NCI-H1105 treated with DMSO at 0.1 percent for 48 hours (cell line): ENCODE measurements around the gene ZMYND8.
"Not testable (repeated sequence)": the region's sequence is repeated elsewhere in the genome, so short reads cannot be mapped to it uniquely, and the experiment has no call there.

Experiments used
- DNase-seq: peaks from one replicate; lab custom pipeline; 2025; lab: John Stamatoyannopoulos, UW

ZMYND8 gene

DNA sequence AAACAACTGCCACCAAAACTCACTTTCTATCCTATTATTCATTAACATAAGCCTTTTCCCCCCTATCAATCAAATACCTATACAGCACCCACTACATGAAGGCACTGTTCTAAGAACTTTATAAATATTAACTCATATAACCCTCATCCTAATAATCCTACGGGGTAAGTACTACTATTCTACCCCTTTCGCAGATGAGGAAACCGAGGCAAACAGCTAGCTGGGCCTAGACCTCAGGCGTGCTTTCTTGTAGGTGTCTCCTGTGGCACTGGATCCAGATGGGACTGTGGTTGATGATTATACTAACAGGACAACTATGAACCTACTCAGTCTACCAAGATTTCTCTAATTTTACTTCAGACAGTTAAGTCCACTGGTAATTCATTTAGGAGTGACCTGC, 131.6 kb downstream of the ZMYND8 start:
- no peak for DNase-seq

DNA sequence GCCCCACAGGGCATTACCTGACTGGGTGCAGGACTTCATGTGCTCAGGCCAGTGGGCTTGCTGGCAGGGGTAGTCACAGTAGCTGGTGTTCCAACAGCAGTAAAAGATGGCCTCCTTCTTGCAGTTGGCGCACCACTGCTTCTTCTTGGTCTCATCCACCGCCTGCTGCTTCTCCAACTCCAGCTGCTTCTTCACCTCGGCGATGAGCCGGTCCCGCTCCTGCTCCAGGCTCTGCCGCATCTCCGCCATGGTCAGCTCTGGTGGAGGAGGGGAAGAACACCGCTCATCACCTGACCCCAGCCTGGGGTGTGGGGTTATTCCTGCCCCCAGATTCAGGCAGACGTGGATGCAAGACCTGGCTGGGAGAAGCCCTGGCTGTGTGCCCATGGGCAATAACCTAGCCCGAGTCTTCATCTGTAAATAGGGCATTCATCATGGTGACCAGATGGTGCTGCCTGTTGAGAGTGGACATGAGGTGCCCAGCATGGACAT, 132.2 kb downstream of the ZMYND8 start:
- DNase-seq: no peak

DNA sequence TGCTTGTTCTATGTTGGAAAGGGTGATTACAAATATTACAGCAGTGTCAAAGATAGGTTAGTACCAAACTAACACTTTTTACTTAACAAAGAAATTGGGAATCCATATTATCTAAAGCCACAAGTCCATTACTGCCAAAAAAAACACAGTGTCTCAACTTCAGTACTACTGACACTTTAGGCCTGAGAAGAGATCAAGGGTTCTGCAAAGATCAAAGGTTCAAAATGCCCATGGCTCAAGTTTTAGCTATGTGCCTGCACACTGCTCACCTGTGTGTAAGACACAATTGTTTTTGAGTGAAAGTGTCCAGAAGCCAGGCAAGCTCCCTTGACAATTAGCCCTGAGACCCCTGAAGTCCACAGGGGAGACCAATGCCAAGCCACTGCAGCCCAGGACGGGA, 132.6 kb downstream of the ZMYND8 start:
- no peak for DNase-seq

DNA sequence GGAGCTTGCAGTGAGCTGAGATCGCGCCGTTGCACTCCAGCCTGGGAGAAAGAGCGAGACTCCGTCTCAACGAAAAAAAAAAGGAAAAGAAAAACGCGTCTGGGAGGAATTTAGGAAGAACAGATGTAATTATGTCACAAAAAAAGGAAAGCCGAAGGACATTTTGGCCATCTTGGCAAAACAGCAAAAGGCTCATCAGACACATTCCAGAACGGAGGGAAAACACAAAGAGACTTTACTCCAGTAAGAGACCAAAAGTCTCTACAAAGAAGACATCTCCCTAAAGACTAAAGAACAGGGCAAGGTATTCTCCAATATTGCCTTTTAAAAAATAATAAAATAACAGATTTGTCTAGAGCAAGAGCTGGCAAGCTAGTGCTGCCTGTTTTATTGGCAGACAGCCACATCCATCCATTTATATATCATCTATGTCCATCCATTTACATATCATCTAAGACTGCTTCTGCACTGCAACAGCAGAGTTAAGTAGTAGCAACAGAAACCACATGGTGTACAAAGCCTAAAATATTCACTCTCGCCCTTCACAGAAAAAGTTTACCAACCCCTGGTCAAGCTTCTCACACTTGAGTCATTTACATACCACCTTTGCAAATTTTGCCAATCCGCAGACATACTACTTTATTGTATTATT, 133.9 kb downstream of the ZMYND8 start:
- no peak for DNase-seq

DNA sequence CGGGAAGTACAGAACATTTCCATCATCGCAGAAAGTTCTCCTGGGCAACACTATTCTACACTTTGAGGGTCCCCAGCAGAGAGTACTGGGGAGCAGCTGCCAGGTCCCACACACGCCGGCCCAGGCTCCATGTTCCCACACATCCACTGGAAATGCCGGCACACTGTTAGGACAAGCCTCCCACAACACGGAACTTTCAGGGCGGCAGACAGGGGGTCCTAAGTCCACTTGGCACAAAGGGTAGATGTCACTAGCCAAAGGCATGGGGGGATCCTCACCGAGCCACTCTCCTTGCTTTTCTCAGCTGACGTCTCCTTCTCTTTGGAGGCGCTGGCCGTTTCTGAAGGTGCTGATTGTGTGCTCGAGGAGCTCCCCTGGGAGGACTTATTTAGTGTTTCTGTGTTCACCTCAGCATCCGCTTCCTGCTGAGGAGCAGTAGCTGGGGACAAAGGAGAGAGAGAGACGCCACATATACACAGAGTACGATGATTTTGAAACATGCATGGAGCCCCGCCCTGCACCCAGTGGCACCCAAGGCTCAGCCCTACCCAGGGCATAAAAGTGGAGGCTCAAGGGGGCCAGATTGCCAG, 135.4 kb downstream of the ZMYND8 start:
- no peak for DNase-seq

DNA sequence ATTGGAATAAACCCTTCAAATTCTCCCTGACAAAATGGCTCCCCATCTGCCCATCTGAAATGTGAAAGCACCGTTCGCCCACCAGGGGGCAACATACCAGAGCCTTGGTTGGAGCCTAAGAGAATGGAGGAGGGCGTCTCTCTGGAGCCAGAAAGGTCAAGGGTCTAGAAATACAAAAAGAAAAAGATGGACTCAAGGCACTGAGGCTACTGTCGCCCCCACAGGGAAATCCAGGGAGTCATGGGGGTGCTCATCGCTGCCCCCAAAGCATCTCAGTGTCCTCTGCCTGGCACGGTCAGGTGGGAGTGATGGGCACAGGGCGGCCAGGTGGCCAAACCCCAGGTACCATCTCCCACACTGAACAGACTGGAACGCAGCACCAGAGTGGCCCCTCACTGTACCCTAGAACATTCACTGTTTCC, 136.3 kb downstream of the ZMYND8 start:
- DNase-seq: peak; percentile 23

DNA sequence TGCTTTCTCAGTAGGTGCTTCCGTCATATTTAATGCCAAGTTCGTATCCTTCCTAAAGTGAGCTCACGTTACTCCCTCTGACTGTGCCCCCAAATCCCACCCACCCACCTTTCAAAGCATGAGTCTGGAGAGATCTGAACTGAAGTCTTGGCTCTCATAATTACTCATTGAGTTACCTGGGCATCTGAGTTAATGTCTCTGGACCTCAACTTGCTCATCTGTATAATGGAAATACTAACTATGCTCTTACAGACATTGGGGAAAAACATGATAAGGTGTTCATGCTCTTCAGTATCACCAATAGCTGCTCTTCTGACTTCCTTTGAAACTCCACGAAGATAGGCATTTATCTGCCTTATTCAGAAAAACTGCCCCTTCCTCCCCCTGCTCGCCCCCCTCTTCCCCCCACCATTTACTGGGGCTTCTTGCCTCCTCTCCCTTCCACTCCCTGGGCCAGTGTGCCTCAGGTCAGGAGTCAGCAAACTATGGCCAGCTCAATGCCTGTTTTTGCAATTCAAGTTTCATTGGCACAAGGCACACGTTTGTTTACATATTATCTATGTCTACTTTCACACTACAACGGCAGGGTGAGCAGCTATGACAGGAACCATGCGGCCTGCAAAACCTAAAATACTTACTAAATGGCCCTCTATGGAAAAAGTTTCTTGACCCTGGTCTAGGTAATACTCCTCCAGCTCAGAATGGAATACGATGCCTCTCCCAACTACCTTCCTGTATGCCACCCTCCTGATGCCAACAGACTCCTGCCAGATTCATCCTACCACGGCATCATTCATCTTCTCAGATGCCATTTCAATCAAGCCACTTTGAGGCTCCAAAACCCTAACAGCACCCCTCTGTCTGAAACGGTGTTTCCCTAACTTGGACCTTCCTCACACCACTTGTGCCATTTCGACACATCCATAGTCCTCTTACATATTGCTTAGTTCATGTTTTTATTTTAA, 138.7 kb downstream of the ZMYND8 start:
- no peak for DNase-seq

DNA sequence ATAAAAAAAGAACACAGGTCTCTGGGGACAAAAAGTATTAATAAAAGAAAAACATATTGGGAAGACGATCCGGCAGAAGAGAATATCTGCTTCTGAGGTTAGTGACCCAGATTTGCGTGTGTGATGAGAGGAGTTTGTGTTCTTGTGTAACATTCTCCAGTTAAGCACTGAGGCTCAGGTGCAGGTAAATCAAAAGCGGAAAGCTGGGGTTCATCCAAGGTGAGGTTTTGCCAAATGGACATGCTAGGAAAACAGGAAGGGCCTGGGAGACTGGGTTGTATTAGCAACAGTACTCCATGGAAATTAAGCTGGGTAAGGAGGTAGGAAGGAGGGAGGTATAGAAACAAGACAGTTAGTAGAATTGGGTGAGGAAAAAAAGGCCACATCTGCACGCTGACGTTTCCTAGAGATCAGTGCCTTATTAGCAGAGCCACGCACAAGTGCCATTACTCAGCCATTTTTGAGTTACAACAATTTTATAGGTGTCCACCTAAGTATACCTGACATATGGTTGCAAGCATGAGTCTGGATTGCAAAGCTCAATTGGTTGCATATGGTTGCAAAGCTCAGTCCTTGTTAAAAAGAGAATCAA, 139.6 kb downstream of the ZMYND8 start:
- DNase-seq: no peak

DNA sequence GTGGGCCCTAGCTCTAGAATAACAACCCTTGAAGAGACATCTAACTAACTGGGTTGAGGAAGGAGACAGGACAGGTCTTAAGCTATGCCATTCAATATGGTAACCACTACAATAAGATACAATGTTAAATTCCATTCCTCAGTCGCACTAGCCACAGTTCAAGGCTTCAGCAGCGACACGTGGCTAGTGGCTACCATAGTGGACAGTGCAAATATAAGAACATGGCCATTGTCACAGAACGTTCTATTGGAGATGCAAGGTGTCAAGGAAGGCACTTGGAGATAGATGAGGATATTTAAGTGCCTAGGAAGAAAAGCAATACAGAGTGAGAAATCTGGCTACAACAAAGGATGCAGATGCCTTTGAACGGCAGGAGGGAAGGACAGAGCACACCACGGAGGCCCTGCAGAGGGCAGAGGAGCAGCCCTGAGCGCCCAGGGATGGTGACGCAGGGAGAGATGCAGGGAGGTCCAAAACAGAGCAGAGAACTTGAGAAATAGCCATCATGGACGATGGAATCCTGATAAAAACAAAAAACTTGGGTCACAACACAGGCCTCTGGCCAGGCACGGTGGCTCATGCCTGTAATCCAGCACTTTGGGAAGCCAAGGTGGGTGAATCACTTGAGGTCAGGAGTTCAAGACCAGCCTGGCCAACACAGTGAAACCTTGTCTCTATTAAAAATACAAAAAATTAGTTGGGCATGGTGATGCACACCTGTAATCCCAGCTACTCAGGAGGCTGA, 140.7 kb downstream of the ZMYND8 start:
- no peak for DNase-seq

DNA sequence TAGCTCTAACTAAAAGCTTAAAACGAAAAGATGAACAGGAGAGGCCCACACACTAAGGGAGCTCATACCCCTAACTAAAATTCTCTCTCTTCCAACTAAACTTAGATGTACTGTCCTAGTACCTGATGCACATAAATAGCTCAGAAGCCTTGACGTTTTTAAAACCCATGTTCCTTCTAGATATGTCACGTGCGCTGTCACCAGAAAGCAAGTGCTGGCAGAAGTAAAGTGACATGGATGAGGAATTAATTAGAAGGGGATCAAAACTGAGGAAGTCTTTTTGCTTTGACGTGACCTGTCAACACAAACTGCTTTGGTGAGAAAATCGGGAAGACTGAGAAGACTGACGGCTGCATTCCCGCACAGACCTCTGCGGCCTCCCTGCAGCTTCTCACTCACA, 142.5 kb downstream of the ZMYND8 start:
- DNase-seq: no peak

DNA sequence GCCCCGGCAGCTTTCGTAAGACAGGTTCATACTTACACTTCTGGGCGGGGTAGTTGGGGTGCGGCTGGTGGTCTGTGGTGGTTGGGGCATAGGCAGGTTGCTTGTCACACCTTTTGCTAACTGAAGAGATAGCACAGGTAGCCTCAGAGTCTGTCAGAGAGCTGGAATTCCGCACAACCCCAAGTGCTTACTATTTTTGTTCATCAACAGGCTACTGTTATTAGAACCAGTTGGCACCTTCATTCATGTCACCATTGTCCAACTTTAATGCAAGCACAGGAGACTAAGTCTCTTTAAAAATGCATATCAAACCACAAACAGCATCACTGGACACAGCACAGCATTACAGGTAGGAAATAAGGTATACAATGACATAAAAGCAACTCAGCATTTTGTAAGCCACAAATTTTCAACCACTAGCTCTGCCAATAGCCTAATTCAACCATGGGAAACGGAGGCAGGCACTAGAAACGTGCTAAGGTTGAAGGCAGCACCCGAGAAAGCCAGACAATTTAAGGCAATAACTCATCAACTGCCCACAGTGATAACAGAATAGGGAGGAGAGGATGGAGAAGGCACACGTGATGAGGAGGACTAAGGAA, 143.8 kb downstream of the ZMYND8 start:
- DNase-seq: no peak

DNA sequence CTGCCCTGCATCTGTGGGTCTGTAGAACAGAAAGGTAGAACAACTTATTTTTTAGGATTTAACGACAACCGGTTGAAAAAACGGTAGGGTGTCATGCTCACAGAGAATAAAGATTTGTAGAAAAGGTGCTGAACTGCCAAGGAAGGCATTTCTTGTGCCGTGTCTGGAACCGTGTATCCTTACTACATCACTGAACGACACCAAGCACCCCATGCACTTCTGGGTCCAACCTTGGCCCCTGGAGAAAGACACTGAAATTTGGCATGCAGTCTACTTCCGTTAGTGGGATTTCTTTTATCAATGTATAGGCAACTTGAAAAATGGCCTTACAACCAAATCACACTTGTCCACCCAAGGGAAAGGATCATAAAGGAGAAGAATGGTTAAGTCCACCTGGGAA, 145.5 kb downstream of the ZMYND8 start:
- DNase-seq: no peak

DNA sequence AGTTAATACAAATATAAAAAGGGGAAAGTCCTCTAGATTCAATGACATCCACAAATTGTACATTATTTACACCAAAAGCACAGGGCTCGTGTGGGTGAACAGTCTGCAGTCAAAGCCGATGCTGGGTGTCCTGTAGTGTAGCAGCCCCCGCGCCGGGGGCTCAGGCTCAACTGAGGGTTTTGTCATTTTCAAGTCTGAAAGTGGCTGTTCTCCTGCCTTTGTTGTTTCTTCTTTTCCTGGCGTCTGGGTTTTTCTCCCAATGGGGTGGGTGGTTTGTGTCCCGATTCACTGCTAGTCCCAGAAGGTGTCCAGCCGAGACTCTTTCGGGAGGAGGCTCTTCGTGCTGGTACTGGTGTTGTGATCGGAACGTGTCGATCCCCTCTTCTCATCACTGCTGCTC, 146.0 kb downstream of the ZMYND8 start:
- no peak for DNase-seq

DNA sequence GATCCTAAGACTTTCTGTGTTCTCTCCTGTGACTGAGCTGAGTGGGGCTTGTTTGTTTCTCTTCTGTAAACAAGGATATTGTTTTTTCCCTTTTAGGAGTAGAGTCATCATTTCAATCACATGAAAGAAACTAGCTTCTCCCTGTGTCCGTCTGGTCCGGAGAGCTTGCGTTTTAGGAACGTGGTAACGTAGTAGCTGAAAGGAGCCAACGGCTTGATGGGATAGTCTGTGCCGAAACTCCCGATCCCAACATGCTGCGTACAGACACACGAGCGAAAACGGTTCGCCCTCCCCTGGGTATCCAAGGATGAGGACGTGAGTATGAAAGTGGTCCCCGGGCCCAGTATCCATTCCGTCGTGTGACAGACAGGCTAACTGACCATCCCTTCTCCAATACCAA, 146.5 kb downstream of the ZMYND8 start:
- no peak for DNase-seq

DNA sequence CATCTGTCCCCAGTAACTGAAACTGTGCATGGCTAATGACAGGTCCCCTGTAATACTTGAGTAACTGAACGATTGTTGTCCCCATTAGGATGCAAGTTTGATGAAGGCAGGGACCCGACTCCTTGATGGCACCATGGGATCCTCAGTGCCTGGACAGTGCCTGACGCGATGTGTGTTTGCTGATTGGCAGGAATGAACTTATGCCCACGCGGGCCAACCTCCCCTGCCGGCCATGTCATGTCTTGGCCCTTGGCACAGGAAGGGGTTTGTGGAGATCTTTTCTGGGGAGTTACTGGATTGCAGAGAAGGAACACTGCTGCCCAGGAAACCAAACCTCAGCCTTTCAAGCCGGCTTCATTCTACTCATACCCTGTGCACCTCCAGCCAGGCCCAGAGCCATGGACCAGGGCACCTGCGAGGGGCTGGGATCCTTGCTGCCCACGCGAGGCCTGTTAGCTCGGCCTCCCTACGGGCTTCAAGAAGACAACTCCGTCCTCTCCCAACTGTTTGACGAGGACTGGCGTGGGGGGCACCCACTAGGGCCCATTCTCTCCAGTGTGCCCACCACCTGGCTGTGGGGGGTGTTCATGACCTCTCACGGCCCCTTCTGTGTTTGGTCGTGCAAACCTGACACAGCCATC, 147.8 kb downstream of the ZMYND8 start:
- no peak for DNase-seq

DNA sequence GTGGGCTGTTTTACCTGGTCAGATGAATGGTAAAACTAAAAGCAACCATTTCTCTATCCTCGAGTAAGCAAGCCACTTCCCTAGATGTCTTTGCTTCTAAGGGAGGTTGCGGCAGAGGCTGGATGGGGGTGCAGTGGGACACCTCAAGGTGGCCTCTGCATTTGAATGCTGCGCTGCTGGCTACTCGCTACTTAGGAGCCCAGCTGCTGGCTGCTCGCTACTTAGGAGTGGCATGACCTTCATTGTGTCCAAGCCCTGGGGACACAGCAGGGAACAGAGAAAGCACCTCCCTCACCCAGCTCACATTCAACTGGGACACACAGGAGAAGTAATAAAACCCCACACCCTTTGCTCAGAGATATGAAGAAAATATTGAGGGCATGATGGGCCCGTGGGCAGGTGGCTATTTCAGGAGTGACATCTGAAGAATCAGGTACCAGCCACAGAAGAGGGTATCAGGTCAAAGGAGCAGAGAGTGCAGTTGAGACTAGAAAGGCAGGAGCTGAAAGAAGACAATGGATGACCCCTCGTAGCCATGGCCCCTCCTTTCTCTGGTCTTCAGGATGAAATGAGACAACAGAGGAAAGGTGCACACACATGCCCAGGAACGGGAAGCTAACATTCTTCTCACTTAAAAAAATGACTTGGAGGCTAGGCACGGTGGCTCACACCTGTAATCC, 149.4 kb downstream of the ZMYND8 start:
- DNase-seq: no peak

DNA sequence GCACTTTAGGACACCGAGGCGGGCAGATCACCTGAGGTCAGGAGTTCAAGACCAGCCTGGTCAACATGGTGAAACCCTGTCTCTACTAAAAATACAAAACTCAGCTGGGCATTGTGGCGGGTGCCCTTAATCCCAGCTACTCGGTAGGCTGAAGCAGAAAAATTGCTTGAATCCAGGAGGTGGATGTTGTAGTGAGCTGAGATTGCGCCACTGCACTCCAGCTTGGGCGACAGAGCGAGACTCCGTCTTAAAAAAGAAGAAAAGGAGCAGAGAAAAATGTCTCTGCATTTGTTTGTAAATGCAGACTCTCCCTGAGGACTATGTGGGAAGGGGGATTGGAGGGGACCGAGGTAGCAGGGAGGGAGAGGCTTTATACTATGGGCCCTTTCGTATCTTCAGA, 149.9 kb downstream of the ZMYND8 start:
- DNase-seq: not testable (repeated sequence)

DNA sequence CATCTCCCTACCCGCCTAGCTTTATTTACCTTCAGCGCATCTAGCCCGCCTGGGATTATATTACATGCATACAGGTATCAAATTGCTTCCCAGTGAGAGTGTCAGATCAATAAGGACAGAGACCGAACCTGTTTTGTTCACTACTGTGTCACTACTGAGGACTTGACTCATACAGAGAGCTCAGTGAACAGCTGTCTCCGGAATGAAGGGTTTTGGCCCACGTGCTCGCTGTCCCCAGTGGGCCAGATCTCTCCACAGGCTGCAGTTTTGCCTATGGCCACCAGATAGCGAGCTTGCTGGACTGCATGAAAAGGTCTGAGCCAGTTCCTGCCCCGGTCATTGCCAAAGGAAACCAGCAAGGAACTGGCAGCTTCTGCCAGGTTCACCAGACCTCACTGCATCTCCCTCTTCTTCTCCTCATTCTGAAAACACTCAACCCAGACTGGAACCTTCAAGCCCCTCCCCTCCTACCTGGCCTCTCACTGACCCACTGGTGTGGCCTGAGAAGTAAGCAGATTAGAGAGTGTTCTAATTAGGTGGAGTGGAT, 150.8 kb downstream of the ZMYND8 start:
- DNase-seq: peak; percentile 30

DNA sequence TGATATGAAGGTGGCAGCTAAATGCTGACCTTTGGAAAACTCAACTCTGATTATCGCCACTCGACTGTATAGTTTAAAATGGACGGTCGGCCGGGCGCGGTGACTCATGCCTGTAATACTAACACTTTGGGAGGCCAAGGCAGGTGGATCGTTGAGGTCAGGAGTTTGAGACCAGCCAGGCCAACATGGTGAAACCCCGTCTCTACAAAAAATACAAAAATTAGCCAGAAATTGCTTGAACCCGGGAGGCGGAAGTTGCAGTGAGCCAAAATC, 151.7 kb downstream of the ZMYND8 start:
- DNase-seq: not testable (repeated sequence)
